GM12801 (cell line): ENCODE results near the gene SCAANT1.

Experiments used
- TF ChIP-seq, protein P1 (sequence below): IDR thresholded peaks from one replicate; pipeline ENCODE4 v1.5.1; 2011; ENCODE audit warnings: control low read depth; ENCODE audit not compliant: insufficient read length; ENCODE audit errors: extremely low read depth

SCAANT1 gene

DNA sequence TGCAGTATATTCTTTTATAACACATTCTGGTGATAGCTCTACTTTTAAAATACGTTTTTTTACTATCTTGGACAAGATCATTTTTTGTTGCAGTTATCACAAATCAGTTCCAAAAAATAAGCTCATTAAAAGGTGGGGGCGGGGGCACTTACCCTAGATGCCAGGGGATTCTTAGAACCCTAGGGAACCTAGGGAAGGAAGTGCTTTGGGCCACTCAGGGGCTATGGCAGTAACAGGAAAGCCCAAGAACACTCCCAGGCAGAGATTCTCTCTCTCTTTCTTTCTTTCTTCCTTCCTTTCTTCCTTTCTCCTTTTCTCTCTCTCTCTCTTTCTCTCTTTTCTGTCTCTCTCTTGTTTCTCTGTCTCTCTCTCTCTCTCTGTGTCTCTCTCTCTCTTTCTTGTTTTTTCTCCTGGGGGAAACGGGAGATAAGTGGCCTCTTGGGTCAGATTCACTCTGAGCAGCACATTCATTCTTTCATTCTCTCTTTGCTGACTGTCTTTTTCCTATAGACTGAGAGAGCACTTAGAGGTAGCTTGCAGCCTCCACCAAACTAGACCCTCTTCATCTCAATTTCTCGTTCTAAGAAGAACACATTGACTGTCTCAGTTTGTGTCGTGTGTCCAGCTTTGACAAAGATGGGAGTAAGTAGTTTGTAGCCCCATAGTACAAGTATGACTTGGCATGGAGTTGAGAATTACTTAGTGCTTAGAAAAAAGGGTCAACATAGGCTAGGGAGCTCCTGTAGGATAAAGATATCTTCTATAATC is 16.6 kb downstream of the SCAANT1 start:
- TF ChIP-seq, protein P1, sequence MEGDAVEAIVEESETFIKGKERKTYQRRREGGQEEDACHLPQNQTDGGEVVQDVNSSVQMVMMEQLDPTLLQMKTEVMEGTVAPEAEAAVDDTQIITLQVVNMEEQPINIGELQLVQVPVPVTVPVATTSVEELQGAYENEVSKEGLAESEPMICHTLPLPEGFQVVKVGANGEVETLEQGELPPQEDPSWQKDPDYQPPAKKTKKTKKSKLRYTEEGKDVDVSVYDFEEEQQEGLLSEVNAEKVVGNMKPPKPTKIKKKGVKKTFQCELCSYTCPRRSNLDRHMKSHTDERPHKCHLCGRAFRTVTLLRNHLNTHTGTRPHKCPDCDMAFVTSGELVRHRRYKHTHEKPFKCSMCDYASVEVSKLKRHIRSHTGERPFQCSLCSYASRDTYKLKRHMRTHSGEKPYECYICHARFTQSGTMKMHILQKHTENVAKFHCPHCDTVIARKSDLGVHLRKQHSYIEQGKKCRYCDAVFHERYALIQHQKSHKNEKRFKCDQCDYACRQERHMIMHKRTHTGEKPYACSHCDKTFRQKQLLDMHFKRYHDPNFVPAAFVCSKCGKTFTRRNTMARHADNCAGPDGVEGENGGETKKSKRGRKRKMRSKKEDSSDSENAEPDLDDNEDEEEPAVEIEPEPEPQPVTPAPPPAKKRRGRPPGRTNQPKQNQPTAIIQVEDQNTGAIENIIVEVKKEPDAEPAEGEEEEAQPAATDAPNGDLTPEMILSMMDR, result no peak

DNA sequence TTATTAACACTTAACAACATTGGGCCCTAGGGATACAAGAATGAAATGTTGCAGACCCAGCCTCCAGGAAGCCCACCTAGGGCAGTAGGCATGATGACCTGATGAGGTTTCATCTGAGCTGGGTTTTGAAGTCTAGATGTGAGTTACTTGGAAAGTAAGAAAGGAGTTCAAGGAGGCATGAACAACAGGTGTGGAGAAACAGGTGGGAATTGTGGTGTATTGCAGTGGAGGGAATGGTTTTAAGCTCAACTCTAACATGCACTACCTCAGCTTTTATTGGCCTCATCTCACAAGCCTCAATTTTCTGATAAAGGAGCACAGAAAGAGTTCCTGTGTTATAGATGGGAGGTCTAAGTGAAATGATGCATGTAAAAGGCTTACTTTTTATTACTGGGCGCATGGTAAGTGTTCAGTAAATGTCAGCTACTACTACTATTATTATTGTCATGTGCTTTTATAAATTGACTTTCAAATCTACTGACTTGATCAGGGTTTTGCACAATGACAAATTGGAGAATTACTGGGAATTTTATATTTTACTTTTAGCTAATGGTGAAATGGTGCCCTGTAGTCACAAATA is 19.3 kb downstream of the SCAANT1 start:
- TF ChIP-seq, protein P1, result no peak

DNA sequence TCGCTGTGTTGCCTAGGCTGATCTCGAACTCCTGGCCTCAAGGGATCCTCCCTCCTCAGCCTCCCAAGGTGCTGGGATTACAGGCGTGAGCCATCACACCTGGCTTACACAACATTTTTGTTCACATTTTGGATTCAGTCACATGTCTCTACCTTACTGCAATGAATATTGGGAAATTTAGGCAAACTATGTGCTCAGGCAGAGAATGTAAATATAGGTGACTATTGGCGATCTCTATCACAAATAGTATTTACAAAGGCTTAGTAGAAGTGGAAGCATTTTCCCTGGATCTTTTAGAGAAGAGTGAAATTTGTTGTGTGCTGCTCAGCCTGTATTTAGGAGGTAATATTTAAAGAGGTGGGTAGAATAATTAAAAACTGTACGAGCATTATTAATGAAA is 20.7 kb downstream of the SCAANT1 start:
- TF ChIP-seq, protein P1, result no peak

DNA sequence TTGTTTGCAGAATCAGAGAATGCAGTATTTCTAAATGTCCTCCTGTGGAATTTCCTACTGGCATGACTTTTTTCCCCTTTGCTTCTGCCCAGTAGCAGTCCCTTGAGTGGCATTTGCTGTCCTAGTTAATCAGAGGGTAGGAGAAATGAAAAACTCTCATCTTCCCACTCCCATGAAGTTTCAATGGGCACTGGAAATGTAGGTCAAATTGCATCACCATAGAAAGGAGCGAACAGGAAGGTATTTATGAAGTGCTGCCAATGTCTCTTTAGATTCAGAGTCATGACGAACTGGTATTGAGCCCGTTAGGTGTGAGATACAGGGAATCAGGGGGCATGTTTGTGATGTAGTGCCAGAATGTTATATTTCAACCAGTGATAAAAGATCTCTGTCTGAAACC is 25.3 kb downstream of the SCAANT1 start:
- TF ChIP-seq, protein P1, result no peak

DNA sequence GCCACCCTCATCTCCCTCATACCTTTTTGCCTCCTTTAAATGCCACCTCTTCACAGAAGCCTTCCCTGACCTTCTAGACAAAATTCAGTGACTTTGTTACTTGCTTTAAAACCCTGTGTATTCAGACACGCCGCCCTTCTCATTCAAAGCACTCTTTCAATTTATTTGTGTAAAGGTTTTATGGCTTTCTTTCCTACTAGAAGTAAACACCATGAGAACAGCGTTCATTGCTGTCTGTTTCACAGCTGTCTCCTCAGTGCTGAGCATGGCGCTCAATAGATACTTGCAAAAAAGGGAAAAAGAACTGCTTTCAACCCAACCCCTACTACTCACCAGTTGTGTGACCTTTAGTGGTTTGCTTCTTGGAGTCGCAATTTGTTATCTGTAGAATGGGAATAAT is 31.5 kb downstream of the SCAANT1 start:
- TF ChIP-seq, protein P1, result no peak

DNA sequence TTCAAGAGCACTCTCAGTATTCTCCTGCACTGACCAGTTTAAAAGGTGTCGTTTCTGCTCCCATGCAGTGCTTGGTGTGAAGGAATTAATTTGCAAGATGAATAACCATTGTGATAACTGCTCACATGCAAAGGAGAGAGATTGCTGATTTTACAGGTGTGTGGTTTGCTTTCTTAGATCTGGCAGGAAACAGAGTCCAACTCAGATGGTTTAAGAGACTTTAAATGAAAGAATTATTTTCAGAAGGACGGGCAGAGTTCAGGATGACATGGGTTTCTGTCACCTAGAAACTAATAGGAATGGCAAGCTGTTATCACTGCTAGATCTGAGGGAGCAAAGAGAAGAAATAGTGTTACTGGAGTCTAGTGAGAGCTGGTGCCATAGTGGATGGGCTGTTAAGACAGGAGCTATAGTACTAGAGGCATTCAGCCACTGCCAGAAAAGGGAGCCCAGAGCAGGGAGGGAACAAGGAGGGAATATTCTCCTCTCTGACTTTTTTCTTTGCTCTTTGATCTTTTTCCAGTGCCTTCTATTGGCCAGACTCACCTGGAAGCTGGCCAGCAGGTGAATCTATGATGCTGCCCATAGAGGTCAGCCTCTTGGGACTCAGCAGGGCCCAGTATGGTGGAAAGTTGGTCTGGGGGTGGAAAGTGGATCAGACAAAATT is 33.7 kb downstream of the SCAANT1 start:
- TF ChIP-seq, protein P1, result no peak

DNA sequence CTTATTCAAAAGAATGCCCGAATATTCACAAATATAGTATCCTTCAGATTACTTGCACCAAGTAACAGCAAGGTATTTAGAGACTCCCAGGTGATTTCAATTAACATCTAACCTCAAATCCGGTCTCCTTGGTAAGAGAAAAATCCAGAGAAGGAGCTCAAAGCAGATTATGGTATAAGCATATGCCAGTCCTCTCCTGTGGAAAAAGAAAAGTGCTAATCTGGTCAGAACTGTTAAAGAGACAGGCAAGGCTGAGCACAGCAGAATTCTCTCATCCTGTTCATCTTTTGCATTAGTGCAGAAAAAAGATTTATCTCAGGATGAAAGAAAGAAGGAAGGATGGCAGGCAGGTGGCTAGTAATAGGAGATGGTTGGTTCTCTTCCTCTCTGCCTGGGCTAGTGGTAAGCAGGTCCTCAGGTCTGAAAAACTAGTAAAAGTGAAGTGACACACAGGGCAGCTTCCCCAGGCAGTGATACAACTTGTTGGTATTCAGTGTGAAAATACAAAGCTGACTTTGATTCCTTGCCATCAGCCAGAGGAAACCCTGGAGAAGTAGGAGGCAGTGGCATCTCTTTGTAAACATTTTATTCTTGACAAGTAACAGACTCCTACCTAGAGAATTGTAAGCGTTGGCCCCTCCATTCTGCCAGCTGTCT is 34.3 kb downstream of the SCAANT1 start:
- TF ChIP-seq, protein P1, result no peak
